ENCODE measurements around the gene FAM107B.

The FAM107B gene

DNA sequence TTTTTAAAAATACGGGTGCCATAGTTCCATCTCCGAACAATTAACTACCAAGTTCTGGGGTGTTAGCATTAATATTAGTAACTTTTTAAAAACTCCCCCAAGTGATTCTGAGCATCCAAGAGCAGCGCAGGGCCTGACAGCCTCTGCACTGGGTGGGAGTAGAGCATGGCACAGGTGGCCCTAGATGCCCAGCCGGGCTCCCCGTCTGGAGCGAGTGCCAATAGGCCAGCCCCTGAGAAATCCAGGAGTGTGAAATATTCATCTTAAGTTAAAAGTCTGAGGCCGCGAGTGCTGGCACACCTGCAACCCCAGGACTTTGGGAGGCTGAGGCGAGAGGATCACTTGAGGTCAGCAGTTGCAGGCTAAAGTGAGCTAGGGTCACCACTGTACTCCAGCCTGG, 16.2 kb downstream of the FAM107B start:
- TF ChIP-seq GATA3 (IDR thresholded peaks at IDR 0.05; ENCODE audit: low read depth, low read length) (no peak), GATA2 (IDR thresholded peaks at IDR 0.05; ENCODE audit: low read depth, low read length) (no peak)

DNA sequence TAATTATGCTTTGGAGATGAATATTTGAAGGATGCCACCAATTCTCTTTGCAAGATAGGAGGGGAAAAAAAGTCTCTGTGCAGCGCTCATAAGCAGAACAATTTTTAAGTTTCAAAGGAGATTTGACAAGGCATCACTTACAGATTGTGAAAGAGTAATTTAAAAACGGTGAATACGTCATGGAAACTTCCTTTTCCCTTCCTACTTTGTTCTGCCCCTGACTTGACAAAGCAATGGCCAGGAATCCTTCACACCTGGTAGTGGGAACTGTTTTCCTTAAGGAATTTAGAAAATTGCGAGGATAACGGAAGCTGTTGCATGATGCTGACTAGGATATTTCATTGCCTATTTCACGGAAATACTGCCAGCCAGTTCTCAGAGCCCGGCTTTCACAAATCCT, 16.7 kb downstream of the FAM107B start:
- TF ChIP-seq GATA2 (IDR thresholded peaks at IDR 0.05; ENCODE audit: low read depth, low read length) (no peak), GATA3 (IDR thresholded peaks at IDR 0.05; ENCODE audit: low read depth, low read length) (no peak)

GRCh38 chr10:14757394-14757793, 17.3 kb downstream of the FAM107B start:
- TF ChIP-seq GATA2 (IDR thresholded peaks at IDR 0.05; ENCODE audit: low read depth, low read length) (no peak), GATA3 (IDR thresholded peaks at IDR 0.05; ENCODE audit: low read depth, low read length) (no peak)

DNA sequence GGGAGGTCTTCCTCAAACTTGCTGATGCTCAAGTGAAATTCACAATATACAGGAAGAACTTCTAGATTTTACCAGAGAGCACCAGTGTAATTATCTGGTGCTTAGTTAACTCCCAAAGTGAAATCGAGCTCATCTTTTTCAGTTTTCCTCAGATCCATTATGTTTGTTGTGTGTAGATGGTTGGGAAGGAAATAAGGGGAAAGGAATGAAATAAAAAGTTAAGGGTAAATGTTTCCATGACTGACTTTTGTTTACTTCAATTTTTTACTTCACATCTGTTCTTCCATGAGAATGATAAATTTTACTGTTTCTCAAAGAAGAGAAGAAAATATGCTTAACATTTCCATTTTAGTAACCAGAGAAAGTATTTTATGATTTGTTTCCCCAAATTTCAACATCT, 21.3 kb downstream of the FAM107B start:
- TF ChIP-seq GATA3 (IDR thresholded peaks at IDR 0.05; ENCODE audit: low read depth, low read length) (no peak), GATA2 (IDR thresholded peaks at IDR 0.05; ENCODE audit: low read depth, low read length) (no peak)

- TF ChIP-seq GATA3 (IDR thresholded peaks at IDR 0.05; ENCODE audit: low read depth, low read length) (no peak), GATA2 (IDR thresholded peaks at IDR 0.05; ENCODE audit: low read depth, low read length) (no peak)
Measured at GRCh38 chr10:14751921-14752320, 22.8 kb downstream of the FAM107B start.

DNA sequence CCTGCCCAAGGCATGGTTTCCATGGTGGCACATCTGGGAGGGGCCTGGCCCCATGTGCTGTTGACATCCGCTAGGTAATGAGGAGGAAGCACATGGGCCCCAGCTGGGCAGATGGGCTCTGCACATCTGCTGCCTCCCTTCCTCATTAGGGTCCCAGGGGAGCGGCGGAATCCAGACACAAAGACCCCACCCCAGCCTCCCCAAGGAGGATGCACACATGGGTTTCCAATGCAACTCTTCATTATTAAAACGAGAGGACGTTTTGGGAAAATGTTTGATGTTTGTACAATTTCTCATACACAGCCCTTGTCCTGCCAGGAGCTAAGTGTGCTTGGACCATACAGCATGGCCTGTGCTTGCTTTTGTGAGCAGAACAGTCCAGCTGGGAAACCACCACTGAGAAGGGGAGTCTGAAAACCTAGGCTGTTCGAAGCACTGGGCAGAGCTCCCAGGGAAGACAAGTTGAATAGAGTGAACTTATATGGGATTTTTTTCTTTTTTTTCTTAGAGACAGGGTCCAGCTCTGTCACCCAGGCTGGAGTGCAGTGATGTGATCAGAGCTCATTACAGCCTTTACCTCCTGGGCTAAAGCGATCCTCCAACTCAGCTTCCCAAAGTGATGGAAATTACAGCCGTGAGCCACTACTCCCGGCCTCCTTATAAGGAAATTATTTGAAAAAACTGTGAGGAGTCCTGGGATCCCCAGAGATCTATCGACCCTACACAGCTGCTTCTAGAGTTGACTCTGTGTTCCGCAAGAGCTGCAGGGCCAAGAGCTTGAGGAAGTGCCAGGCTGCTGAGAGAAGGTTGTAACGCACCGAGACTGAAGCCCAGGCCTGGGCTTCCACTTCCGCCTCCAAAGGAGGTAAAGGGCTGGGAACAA, 23.4 kb downstream of the FAM107B start:
- TF ChIP-seq GATA3 (IDR thresholded peaks at IDR 0.05; ENCODE audit: low read depth, low read length) (no peak), GATA2 (IDR thresholded peaks at IDR 0.05; ENCODE audit: low read depth, low read length) (no peak)

GRCh38 chr10:14749070-14749809, 25.5 kb downstream of the FAM107B start:
- no peak for TF ChIP-seq GATA2 (IDR thresholded peaks at IDR 0.05; ENCODE audit: low read depth, low read length)
- no peak for TF ChIP-seq GATA3 (IDR thresholded peaks at IDR 0.05; ENCODE audit: low read depth, low read length)

DNA sequence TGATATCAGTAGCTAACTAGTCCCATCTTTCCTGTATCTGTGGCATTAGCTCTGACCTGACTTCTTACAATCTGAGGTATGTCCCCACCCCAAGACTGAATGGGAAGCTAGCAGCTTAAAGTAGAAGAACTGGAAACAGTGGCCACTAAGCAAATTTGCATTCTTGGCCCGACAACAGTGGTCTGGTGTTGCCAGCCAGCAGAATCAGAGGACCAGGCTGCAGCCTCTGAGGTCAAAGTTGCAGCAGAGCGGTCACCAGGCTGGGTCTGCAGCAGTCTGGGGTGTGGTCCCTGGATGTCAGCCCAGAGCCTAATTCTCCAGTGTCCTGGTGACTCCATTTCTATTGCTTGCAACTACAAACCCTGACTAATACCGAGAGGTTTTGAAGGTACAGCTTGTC, 26.3 kb downstream of the FAM107B start:
- TF ChIP-seq GATA2 (IDR thresholded peaks at IDR 0.05; ENCODE audit: low read depth, low read length): no peak
- TF ChIP-seq GATA3 (IDR thresholded peaks at IDR 0.05; ENCODE audit: low read depth, low read length): no peak

GRCh38 chr10:14742815-14743214, 31.9 kb downstream of the FAM107B start:
- TF ChIP-seq GATA3 (IDR thresholded peaks at IDR 0.05; ENCODE audit: low read depth, low read length) (no peak), GATA2 (IDR thresholded peaks at IDR 0.05; ENCODE audit: low read depth, low read length) (no peak)

DNA sequence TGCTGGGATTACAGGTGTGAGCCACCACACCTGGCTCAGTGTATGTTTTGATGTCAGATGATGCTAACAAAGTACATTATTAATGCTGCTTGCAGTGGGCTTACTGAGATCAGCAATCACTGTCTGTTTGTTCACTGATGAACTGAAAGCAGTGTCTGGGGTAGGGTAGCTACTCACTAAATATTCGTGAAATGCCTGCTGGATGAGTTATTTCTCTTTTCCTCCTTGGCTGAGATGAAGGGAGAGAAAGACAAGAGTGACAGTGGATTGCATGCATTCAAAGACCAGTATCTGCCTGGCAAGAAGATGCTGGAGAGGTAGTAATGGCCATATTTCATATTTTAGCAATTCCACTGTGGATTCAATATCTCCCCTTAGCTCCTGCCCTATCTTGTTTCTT, 32.3 kb downstream of the FAM107B start:
- TF ChIP-seq GATA2 (IDR thresholded peaks at IDR 0.05; ENCODE audit: low read depth, low read length): no peak
- TF ChIP-seq GATA3 (IDR thresholded peaks at IDR 0.05; ENCODE audit: low read depth, low read length): no peak

GRCh38 chr10:14740684-14741247, 33.9 kb downstream of the FAM107B start:
- TF ChIP-seq GATA3 (IDR thresholded peaks at IDR 0.05; ENCODE audit: low read depth, low read length) (no peak), GATA2 (IDR thresholded peaks at IDR 0.05; ENCODE audit: low read depth, low read length) (no peak)

GRCh38 chr10:14737808-14738545, 36.7 kb downstream of the FAM107B start:
- TF ChIP-seq GATA2 (IDR thresholded peaks at IDR 0.05; ENCODE audit: low read depth, low read length): no peak
- no peak for TF ChIP-seq GATA3 (IDR thresholded peaks at IDR 0.05; ENCODE audit: low read depth, low read length)

GRCh38 chr10:14736600-14737081, 38.1 kb downstream of the FAM107B start:
- TF ChIP-seq GATA3 (IDR thresholded peaks at IDR 0.05; ENCODE audit: low read depth, low read length): no peak
- TF ChIP-seq GATA2 (IDR thresholded peaks at IDR 0.05; ENCODE audit: low read depth, low read length): no peak

DNA sequence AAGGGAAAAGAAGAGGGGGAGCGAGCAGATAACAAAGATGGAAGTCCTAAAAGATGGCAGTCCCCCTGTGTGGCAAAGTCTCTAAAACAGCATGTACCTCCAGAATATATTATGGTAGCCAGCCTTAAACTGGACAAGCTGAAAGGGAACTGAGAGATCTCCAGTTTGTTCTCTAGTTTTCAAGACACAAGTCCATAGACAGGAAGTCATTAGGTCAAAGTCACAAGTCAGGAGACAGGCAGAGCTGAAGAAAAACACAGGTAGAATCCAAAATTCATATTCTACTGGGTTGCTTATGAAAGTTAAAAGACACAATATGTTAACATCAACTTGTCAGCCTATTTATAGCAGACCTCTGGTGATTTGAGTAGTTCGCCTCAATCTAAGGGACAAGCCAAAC, 38.7 kb downstream of the FAM107B start:
- TF ChIP-seq GATA2 (IDR thresholded peaks at IDR 0.05; ENCODE audit: low read depth, low read length) (no peak), GATA3 (IDR thresholded peaks at IDR 0.05; ENCODE audit: low read depth, low read length) (no peak)
